SK-N-SH treated with all-trans-retinoic acid at 6 μM for 48 hours (cell line): Measurements from ENCODE around the gene LRRK1.

ENCODE experiments used
- ATAC-seq: fragments of 200-7000 bp; cut with Tn5 transposase; 3 replicates; pipeline ENCODE4 v1.9.1; 2020; ENCODE audit warnings: mild to moderate bottlenecking, moderate library complexity
- BACH2 ChIP-seq: fragments of 250-450 bp; sonication (Bioruptor Pico); IDR thresholded peaks from 2 replicates; pipeline ENCODE4 v1.9.0; 2021; ENCODE audit warnings: mild to moderate bottlenecking, borderline replicate concordance
- CREB5 ChIP-seq: fragments of 250-450 bp; sonication (Bioruptor Pico); IDR thresholded peaks from 2 replicates; pipeline ENCODE4 v1.5.1; 2020; ENCODE audit warnings: low read depth, mild to moderate bottlenecking, moderate library complexity
- CSDC2 ChIP-seq: fragments of 250-450 bp; sonication (Bioruptor Pico); IDR thresholded peaks from 2 replicates; pipeline ENCODE4 v1.5.0; 2020; ENCODE audit warnings: mild to moderate bottlenecking, moderate library complexity
- CSRNP3 ChIP-seq: fragments of 250-450 bp; sonication (Bioruptor Pico); IDR thresholded peaks from 2 replicates; pipeline ENCODE4 v1.5.1; 2021; ENCODE audit warnings: mild to moderate bottlenecking, moderate library complexity
- ESRRG ChIP-seq: fragments of 250-450 bp; sonication (Bioruptor Pico); IDR thresholded peaks from 2 replicates; pipeline ENCODE4 v1.6.1; 2021; ENCODE audit warnings: mild to moderate bottlenecking
- ISL1 ChIP-seq: fragments of 250-450 bp; sonication (Bioruptor Pico); IDR thresholded peaks from 2 replicates; pipeline ENCODE4 v2.1.2; 2022; ENCODE audit warnings: mild to moderate bottlenecking, moderate library complexity
- OSR1 ChIP-seq: fragments of 250-450 bp; sonication (Bioruptor Pico); IDR thresholded peaks from 2 replicates; pipeline ENCODE4 v1.8.0; 2022; ENCODE audit warnings: moderate library complexity, mild to moderate bottlenecking, inconsistent platforms
- PATZ1 ChIP-seq: fragments of 250-450 bp; sonication (Bioruptor Pico); IDR thresholded peaks from 2 replicates; pipeline ENCODE4 v1.8.0; 2020; ENCODE audit warnings: mild to moderate bottlenecking, moderate library complexity, borderline replicate concordance
- POU6F1 ChIP-seq: fragments of 250-450 bp; sonication (Bioruptor Pico); IDR thresholded peaks from 2 replicates; pipeline ENCODE4 v1.8.0; 2021; ENCODE audit warnings: low read depth, mild to moderate bottlenecking, moderate library complexity, borderline replicate concordance
- PPARA ChIP-seq: fragments of 250-450 bp; sonication (Bioruptor Pico); IDR thresholded peaks from 2 replicates; pipeline ENCODE4 v1.5.0; 2020; ENCODE audit warnings: mild to moderate bottlenecking, borderline replicate concordance
- SNAI2 ChIP-seq: fragments of 250-450 bp; sonication (Bioruptor Pico); IDR thresholded peaks from 2 replicates; pipeline ENCODE4 v1.5.0; 2020; ENCODE audit warnings: mild to moderate bottlenecking, moderate library complexity
- TCF4 ChIP-seq: fragments of 250-450 bp; sonication (Bioruptor Pico); IDR thresholded peaks from 2 replicates; pipeline ENCODE4 v1.8.0; 2021; ENCODE audit warnings: mild to moderate bottlenecking, moderate library complexity, borderline replicate concordance
- TOX ChIP-seq: fragments of 250-450 bp; sonication (Bioruptor Pico); IDR thresholded peaks from 2 replicates; pipeline ENCODE4 v1.8.0; 2021; ENCODE audit warnings: mild to moderate bottlenecking, moderate library complexity, borderline replicate concordance
- ZC3H10 ChIP-seq: fragments of 250-450 bp; sonication (Bioruptor Pico); IDR thresholded peaks from 2 replicates; pipeline ENCODE4 v1.5.1; 2021; ENCODE audit warnings: mild to moderate bottlenecking, moderate library complexity
- ZFP3 ChIP-seq: fragments of 250-450 bp; sonication (Bioruptor Pico); IDR thresholded peaks from 2 replicates; pipeline ENCODE4 v1.5.0; 2020; ENCODE audit warnings: mild to moderate bottlenecking, moderate library complexity
- ZNF565 ChIP-seq: fragments of 450-650 bp; formaldehyde crosslinking; conservative IDR thresholded peaks from 2 replicates; pipeline ENCODE4 v1.5.0; 2020; ENCODE audit warnings: low read depth, mild to moderate bottlenecking, moderate library complexity
- ZNF70 ChIP-seq: fragments of 450-650 bp; formaldehyde crosslinking; IDR thresholded peaks from 2 replicates; pipeline ENCODE4 v1.5.0; 2020; ENCODE audit warnings: mild to moderate bottlenecking, moderate library complexity
- ZNF8 ChIP-seq: fragments of 450-650 bp; formaldehyde crosslinking; IDR thresholded peaks from 2 replicates; pipeline ENCODE4 v1.5.0; 2020; ENCODE audit warnings: mild to moderate bottlenecking, moderate library complexity

The LRRK1 gene

GRCh38 chr15:101108791-101109190, 189.6 kb downstream of the LRRK1 start:
- TF ChIP-seq CSDC2 (CRISPR knock-in tag) (no peak), ZNF8 (no peak), ZFP3 (no peak), PPARA (no peak), ZNF565 (CRISPR knock-in tag) (no peak), ESRRG (CRISPR knock-in tag) (no peak), ZC3H10 (CRISPR knock-in tag) (no peak), OSR1 (CRISPR knock-in tag) (no peak), ZNF70 (CRISPR knock-in tag) (no peak), CSRNP3 (CRISPR knock-in tag) (no peak), BACH2 (CRISPR knock-in tag) (no peak), ISL1 (CRISPR knock-in tag) (no peak), CREB5 (CRISPR knock-in tag) (no peak), POU6F1 (CRISPR knock-in tag) (no peak), TCF4 (CRISPR knock-in tag) (no peak), TOX (no peak)
- ATAC-seq, result no peak

- no peak for TF ChIP-seq POU6F1 (CRISPR knock-in tag)
- no peak for TF ChIP-seq SNAI2 (CRISPR knock-in tag)
- no peak for TF ChIP-seq CSRNP3 (CRISPR knock-in tag)
- no peak for TF ChIP-seq ZNF70 (CRISPR knock-in tag)
- no peak for TF ChIP-seq PATZ1
- TF ChIP-seq ZFP3, result no peak
- no peak for TF ChIP-seq OSR1 (CRISPR knock-in tag)
- no peak for TF ChIP-seq ZNF565 (CRISPR knock-in tag)
- no peak for TF ChIP-seq TCF4 (CRISPR knock-in tag)
- no peak for TF ChIP-seq ZC3H10 (CRISPR knock-in tag)
- no peak for TF ChIP-seq BACH2 (CRISPR knock-in tag)
- no peak for TF ChIP-seq CREB5 (CRISPR knock-in tag)
- ATAC-seq, result no peak
Measured at GRCh38 chr15:101110681-101111569, 191.8 kb downstream of the LRRK1 start.
